ENCODE data around the gene MAT2B.
A peak's percentile ranks its signal among the peaks of the same experiment; 100 is the strongest.
"Not testable (repeated sequence)": the region's sequence is repeated elsewhere in the genome, so short reads cannot be mapped to it uniquely, and the experiment has no call there.

Gene MAT2B

GRCh38 chr5:163498886-163499285 is 6.5 kb upstream of the MAT2B start:
- peak; percentile 34 for DNase-seq
- in situ Hi-C loops (cut with HindIII; ENCODE audit: low pct_ligation_motif_present, low pct_unique_long_range_greater_than_20kb, low sequenced_read_pairs), result no loop called here

GRCh38 chr5:163502521-163502920 is 2.9 kb upstream of the MAT2B start:
- in situ Hi-C loops (cut with HindIII; ENCODE audit: low pct_ligation_motif_present, low pct_unique_long_range_greater_than_20kb, low sequenced_read_pairs), result no loop called here
- no peak for DNase-seq

GRCh38 chr5:163503106-163504078 is 2.0 kb upstream of the MAT2B start:
- peak; percentile 80 for DNase-seq
- in situ Hi-C loops (cut with HindIII; ENCODE audit: low pct_ligation_motif_present, low pct_unique_long_range_greater_than_20kb, low sequenced_read_pairs), result no loop called here

GRCh38 chr5:163504079-163504931 is 1.1 kb upstream of the MAT2B start:
- in situ Hi-C loops (cut with HindIII; ENCODE audit: low pct_ligation_motif_present, low pct_unique_long_range_greater_than_20kb, low sequenced_read_pairs), result no loop called here
- DNase-seq, result peak; percentile 42

GRCh38 chr5:163505049-163505367 is 411 bp upstream of the MAT2B start:
- in situ Hi-C loops (cut with HindIII; ENCODE audit: low pct_ligation_motif_present, low pct_unique_long_range_greater_than_20kb, low sequenced_read_pairs), result no loop called here
- no peak for DNase-seq

GRCh38 chr5:163506095-163506457 is 657 bp downstream of the MAT2B start:
- in situ Hi-C loops (cut with HindIII; ENCODE audit: low pct_ligation_motif_present, low pct_unique_long_range_greater_than_20kb, low sequenced_read_pairs), result no loop called here

GRCh38 chr5:163506726-163507125 is 1.3 kb downstream of the MAT2B start:
- peak; percentile 52 for DNase-seq
- in situ Hi-C loops (cut with HindIII; ENCODE audit: low pct_ligation_motif_present, low pct_unique_long_range_greater_than_20kb, low sequenced_read_pairs), result no loop called here

More at GRCh38 chr5:163506095-163506457, 657 bp downstream of the MAT2B start:
- peak; percentile 36 for DNase-seq

- no peak for DNase-seq
- in situ Hi-C loops (cut with HindIII; ENCODE audit: low pct_ligation_motif_present, low pct_unique_long_range_greater_than_20kb, low sequenced_read_pairs), result no loop called here
Measured at GRCh38 chr5:163508753-163509152, 3.3 kb downstream of the MAT2B start.

- in situ Hi-C loops (cut with HindIII; ENCODE audit: low pct_ligation_motif_present, low pct_unique_long_range_greater_than_20kb, low sequenced_read_pairs), result no loop called here
Measured at GRCh38 chr5:163509291-163509951, 4.0 kb downstream of the MAT2B start.

GRCh38 chr5:163512526-163512925 is 7.1 kb downstream of the MAT2B start:
- no peak for DNase-seq
- in situ Hi-C loops (cut with HindIII; ENCODE audit: low pct_ligation_motif_present, low pct_unique_long_range_greater_than_20kb, low sequenced_read_pairs), result no loop called here

More at GRCh38 chr5:163509291-163509951, 4.0 kb downstream of the MAT2B start:
- DNase-seq, result peak; percentile 47

DNA sequence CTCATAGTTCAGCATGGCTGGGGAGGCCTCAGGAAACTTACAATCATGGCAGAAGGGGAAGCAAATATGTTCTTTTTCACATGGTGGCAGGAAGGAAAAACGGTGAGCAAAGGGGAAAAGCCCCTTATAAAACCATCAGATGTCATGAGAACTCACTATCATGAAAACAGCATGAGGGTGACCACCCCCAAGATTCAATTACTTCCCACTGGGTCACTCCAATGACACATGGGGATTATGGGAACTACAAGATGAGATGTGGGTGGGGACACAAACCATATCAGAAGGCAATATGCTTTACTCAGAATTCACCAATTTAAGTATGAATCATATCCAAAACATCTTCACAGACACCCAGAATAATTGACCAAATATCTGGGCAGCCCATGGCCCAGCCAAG is 19.7 kb downstream of the MAT2B start:
- DNase-seq, result no peak
- in situ Hi-C loops (cut with HindIII; ENCODE audit: low pct_ligation_motif_present, low pct_unique_long_range_greater_than_20kb, low sequenced_read_pairs), result no loop called here

DNA sequence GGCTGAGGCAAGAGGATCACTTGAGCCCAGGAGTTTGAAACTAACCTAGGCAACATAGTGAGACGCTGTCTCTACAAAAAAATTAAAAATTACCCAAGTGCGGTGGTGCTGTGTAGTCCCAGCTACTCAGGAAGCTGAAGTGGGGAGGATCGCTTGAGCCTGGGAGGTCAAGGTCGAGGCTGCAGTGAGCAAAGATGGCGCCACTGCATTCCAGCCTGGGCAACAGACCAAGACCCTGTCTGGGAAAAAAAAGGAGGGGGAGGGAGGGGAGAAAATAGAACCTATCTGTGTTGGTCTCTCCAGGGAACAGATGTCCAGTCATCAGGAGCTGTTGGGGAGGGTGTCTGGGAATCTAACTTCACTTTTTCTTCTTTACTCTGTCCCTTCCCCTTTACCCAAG is 24.3 kb downstream of the MAT2B start:
- no peak for DNase-seq
- in situ Hi-C loops (cut with HindIII; ENCODE audit: low pct_ligation_motif_present, low pct_unique_long_range_greater_than_20kb, low sequenced_read_pairs), result no loop called here

- no peak for DNase-seq
- in situ Hi-C loops (cut with HindIII; ENCODE audit: low pct_ligation_motif_present, low pct_unique_long_range_greater_than_20kb, low sequenced_read_pairs), result no loop called here
Measured at GRCh38 chr5:163531272-163531671, 25.9 kb downstream of the MAT2B start.

DNA sequence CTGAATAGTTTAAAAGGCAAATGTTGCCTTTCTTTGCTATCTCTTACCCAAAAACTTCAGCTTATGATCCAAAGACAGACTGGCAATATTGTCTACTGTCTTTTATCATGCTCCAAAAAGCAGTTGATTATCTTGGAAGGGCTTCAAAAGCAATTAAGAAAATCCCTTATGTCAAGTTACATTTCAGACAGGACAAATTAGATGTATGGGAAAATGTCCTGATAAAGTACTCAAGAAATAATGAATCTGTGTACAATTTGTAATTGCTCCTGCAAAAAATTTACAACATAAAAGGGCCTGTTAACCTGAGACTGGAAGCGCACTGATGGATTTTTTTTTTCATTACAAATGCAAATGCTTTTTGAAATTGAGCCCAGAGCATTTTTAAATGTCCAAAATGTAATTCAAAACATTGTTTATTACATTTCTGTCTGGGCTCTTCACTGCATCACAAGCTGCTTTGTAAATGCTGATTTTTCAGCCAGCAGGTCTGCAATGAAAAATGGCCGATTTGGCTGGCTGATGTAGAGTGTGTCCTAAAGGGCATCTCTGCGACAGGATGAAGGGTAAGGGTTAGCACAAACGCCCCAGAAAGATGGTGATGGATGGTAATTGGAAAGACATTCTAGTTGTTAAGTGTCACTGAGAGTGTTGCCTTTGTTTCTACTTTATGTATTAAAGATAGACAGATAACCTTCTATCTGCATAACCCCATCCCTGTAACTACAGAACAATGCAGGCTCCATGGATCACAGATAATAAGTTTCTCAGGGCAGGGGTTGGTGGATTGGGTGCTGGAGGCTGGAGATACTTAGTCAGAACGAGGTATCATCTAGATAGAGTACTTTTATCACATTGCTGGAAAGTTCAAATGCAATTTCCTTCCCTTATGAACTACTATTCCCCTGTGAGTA is 27.0 kb downstream of the MAT2B start:
- DNase-seq, result no peak
- in situ Hi-C loops (cut with HindIII; ENCODE audit: low pct_ligation_motif_present, low pct_unique_long_range_greater_than_20kb, low sequenced_read_pairs), result no loop called here

DNA sequence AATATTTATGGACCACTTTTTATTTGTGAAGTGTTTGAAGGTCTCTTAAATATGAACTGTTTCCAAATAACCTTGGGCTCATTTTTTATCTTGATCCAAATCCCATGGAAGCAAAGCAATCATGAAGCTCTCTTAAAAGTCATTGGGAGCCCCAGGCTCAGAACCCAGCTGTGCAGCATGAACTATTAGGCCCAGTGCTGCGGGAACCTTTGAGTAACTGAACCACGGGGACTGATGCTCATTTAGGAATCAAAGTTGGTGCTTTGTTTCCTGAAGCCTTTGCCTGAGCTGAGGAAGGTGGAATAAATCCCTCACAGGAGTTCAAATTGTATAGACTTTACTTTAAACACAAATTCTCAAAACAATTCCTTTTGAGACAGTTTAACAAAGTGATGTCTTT is 27.8 kb downstream of the MAT2B start:
- DNase-seq, result no peak
- in situ Hi-C loops (cut with HindIII; ENCODE audit: low pct_ligation_motif_present, low pct_unique_long_range_greater_than_20kb, low sequenced_read_pairs), result no loop called here

DNA sequence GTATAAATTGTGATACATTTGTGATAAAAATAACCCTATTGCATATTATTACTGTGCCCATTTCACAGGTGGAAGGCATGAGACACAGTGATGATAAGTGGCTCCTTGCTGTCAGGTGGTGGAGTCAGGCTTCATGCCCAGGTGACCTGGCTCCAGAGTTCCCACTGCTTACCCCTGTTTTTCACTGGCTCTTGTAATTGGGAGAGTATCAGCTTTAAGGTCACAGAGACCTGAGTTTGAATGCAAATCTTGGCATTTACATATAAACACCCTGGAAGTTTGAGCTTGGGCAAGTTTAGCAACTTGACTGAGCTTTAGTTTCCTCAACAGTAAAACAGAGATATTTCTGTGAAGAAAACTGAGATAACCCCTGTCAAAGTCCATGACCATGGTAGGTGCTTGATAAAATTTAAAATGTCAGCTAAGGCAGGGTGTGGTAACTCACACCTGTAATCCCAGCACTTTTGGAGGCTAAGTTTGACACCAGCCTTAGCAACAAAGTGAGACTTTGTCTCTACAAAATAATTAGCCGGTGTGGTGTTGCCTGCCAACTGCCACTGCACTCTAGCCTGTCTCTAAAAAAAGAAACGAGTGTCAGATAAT is 29.2 kb downstream of the MAT2B start:
- in situ Hi-C loops (cut with HindIII; ENCODE audit: low pct_ligation_motif_present, low pct_unique_long_range_greater_than_20kb, low sequenced_read_pairs), result no loop called here
- no peak for DNase-seq

- in situ Hi-C loops (cut with HindIII; ENCODE audit: low pct_ligation_motif_present, low pct_unique_long_range_greater_than_20kb, low sequenced_read_pairs), result no loop called here
- DNase-seq, result no peak
Measured at GRCh38 chr5:163535290-163535689, 29.9 kb downstream of the MAT2B start.

GRCh38 chr5:163536442-163536841 is 31.0 kb downstream of the MAT2B start:
- in situ Hi-C loops (cut with HindIII; ENCODE audit: low pct_ligation_motif_present, low pct_unique_long_range_greater_than_20kb, low sequenced_read_pairs); DNase-seq: not testable (repeated sequence)
